Endothelial cell of umbilical vein (primary cell): Measurements from ENCODE around the gene UBXN1. TPM values are rescaled to one million over a fixed set of nuclear protein-coding genes. Genes with fewer than 3 reads are reported as not detected.

Experiments used
- BruUV-seq: library from RNA; stranded (reverse); fragments of 400-500 nt; replicated peaks from 2 replicates; lab custom pipeline; 2021; lab: Mats Ljungman, UMichigan
- CTCF ChIA-PET: fragments of 300-600, 350-600 bp; sonication (Branson Sonifier 250); formaldehyde crosslinking; loops from one replicate; lab custom pipeline; 2021; ENCODE audit warnings: antibody characterized with exemption, inconsistent platforms; lab: Charles Lee
- POLR2A ChIA-PET: fragments of 300-600, 350-600 bp; sonication (Branson Sonifier 250); formaldehyde crosslinking; loops from one replicate; lab custom pipeline; 2021; ENCODE audit warnings: antibody characterized with exemption, inconsistent platforms; lab: Charles Lee
- DNase-seq: peaks from one replicate; pipeline ENCODE4 v3.0.0-alpha.2; 2011; ENCODE audit warnings: low read depth, low spot score
- FAIRE-seq: peaks from 2 replicates; lab custom pipeline; 2011; peaks lifted over from hg19 to GRCh38; lab: Jason Lieb, UNC
- H2AFZ ChIP-seq: 2 replicates; pipeline ENCODE4 v1.6.0; 2012; ENCODE audit warnings: low read depth, low read length, control low read depth, inconsistent platforms
- H3K27ac ChIP-seq: 2 replicates; pipeline ENCODE4 v1.5.1; 2011; ENCODE audit warnings: low read depth, mild to moderate bottlenecking, control low read depth, low read length, moderate library complexity; ENCODE audit not compliant: insufficient read depth
- H3K27me3 ChIP-seq, 2 experiments: 2 replicates each; pipeline versions ENCODE4 v1.6.0 to v1.6.1; 2011; ENCODE audit warnings: low read length in 2 of 2, mixed read lengths in 1 of 2; ENCODE audit not compliant: control insufficient read depth in 2 of 2, insufficient read depth in 2 of 2
- H3K36me3 ChIP-seq, 2 experiments: 2 replicates in 1 of 2; 3 replicates in 1 of 2; pipeline ENCODE4 v1.5.1; 2011; ENCODE audit warnings: low read length in 2 of 2, mild to moderate bottlenecking in 1 of 2, moderate library complexity in 1 of 2; ENCODE audit not compliant: control insufficient read depth in 2 of 2, insufficient read depth in 2 of 2; ENCODE audit errors: extremely low read depth in 1 of 2
- H3K4me1 ChIP-seq: 3 replicates; pipeline ENCODE4 v1.5.1; 2011; ENCODE audit warnings: mild to moderate bottlenecking, low read length; ENCODE audit not compliant: control insufficient read depth, insufficient read depth; ENCODE audit errors: extremely low read depth
- H3K4me2 ChIP-seq: 2 replicates; pipeline ENCODE4 v1.6.1; 2011; ENCODE audit warnings: low read length, control low read depth, mixed read lengths; ENCODE audit not compliant: insufficient read depth
- H3K4me3 ChIP-seq, 3 experiments: fragments of 200-600 bp in 1 of 3; sonication (generic), shearing (Covaris generic) in 1 of 3; replicated peaks in 1 of 3; 2 replicates each; pipeline ENCODE4 v1.5.1; 2011 to 2016; ENCODE audit warnings: control low read depth in 3 of 3, low read length in 3 of 3, mild to moderate bottlenecking in 2 of 3, inconsistent platforms in 1 of 3, low read depth in 1 of 3, moderate library complexity in 1 of 3; ENCODE audit not compliant: insufficient read depth in 1 of 3
- H3K79me2 ChIP-seq: 2 replicates; pipeline ENCODE4 v1.6.0; 2012; ENCODE audit warnings: low read length, inconsistent platforms; ENCODE audit not compliant: control insufficient read depth, insufficient read depth
- H3K9ac ChIP-seq: replicated peaks from 2 replicates; pipeline ENCODE3; 2011; ENCODE audit warnings: low read length, control low read depth; ENCODE audit not compliant: insufficient read depth; ENCODE audit errors: extremely low read depth
- H3K9me1 ChIP-seq: replicated peaks from 3 replicates; pipeline ENCODE4 v1.6.0; 2011; ENCODE audit warnings: mild to moderate bottlenecking, low read length; ENCODE audit not compliant: control insufficient read depth, insufficient read depth; ENCODE audit errors: extremely low read depth
- H3K9me3 ChIP-seq: replicated peaks from 2 replicates; pipeline ENCODE4 v1.5.1; 2012; ENCODE audit warnings: low read length, inconsistent platforms; ENCODE audit not compliant: control insufficient read depth, insufficient read depth
- H4K20me1 ChIP-seq: replicated peaks from 2 replicates; pipeline ENCODE3; 2011; ENCODE audit warnings: mild to moderate bottlenecking, low read length; ENCODE audit not compliant: control insufficient read depth, insufficient read depth; ENCODE audit errors: extremely low read depth
- CTCF ChIP-seq, 2 donors: IDR thresholded peaks; 1 replicate in 1 of 2; 2 replicates in 1 of 2; pipeline ENCODE4 v1.5.1; 2011; ENCODE audit warnings: low read length in 2 of 2, mild to moderate bottlenecking in 2 of 2, moderate library complexity in 2 of 2, control low read depth in 1 of 2, inconsistent platforms in 1 of 2, low read depth in 1 of 2; ENCODE audit not compliant: insufficient read depth in 1 of 2; ENCODE audit errors: extremely low read depth in 1 of 2
- EZH2 ChIP-seq: IDR thresholded peaks from 2 replicates; pipeline ENCODE4 v1.6.1; 2012; ENCODE audit warnings: borderline replicate concordance, low read depth, mild to moderate bottlenecking, moderate library complexity, low read length, inconsistent platforms; ENCODE audit not compliant: severe bottlenecking
- FOS ChIP-seq: IDR thresholded peaks from 2 replicates; pipeline ENCODE4 v1.6.1; 2011; ENCODE audit warnings: mild to moderate bottlenecking, low read length, moderate library complexity, borderline replicate concordance; ENCODE audit not compliant: insufficient read depth
- GATA2 ChIP-seq: IDR thresholded peaks from 2 replicates; pipeline ENCODE4 v1.7.0; 2011; ENCODE audit warnings: low read depth, mild to moderate bottlenecking, moderate library complexity, mixed read lengths, low read length; ENCODE audit not compliant: insufficient read length, insufficient read depth
- JUN ChIP-seq: IDR thresholded peaks from 2 replicates; pipeline ENCODE4 v1.6.1; 2011; ENCODE audit warnings: borderline replicate concordance, low read depth; ENCODE audit not compliant: insufficient read length, insufficient read depth
- MAX ChIP-seq: IDR thresholded peaks from 2 replicates; pipeline ENCODE4 v1.6.1; 2011; ENCODE audit not compliant: insufficient read depth, insufficient read length
- MYC ChIP-seq: IDR thresholded peaks from one replicate; pipeline ENCODE4 v1.6.1; 2011; ENCODE audit warnings: mild to moderate bottlenecking, low read depth, low read length
- POLR2A ChIP-seq: IDR thresholded peaks from 2 replicates; pipeline ENCODE4 v1.6.1; 2012; ENCODE audit warnings: low read depth, mild to moderate bottlenecking, control low read depth, low read length
- POLR2AphosphoS5 ChIP-seq: IDR thresholded peaks from 2 replicates; pipeline ENCODE4 v1.6.1; 2012; ENCODE audit warnings: low read depth, mild to moderate bottlenecking, control low read depth, low read length, moderate library complexity; ENCODE audit not compliant: insufficient read depth
- dilution Hi-C: fragments of 300-500 bp; cut with MboI; formaldehyde crosslinking; loops from one replicate; pipeline ENCODE4 v1.15.0; 2019; ENCODE audit warnings: low sequenced_read_pairs; ENCODE audit not compliant: extremely low pct_ligation_motif_present
- intact Hi-C: fragments of 100-400 bp; cut with micrococcal nuclease; formaldehyde crosslinking; loops from one replicate; pipeline ENCODE4 v1.10.0; 2022
- polyA plus RNA-seq, 4 experiments: library from polyadenylated mRNA; depleted of rRNA in 3 of 4; stranded (reverse) in 3 of 4; unstranded in 1 of 4; fragments of >200 nt; gene quantifications; 2 replicates each; pipeline versions ENCODE4 v1.2.1 to v1.2.3, GENCODE V29; 2011 to 2012; ENCODE audit warnings: missing spikeins in 1 of 4
- total RNA-seq: library from RNA; stranded (reverse); gene quantifications from 2 replicates; pipeline ENCODE4 v1.2.3, GENCODE V29; 2021

The UBXN1 gene
- total and polyA plus RNA-seq, 2 donors (not counting 3 experiments of a cell fraction or from before 2014, with no cell fraction given): 113 to 114 TPM

- dilution Hi-C loops (no loop called here), intact Hi-C loops (no loop called here)
- Histone ChIP-seq H3K79me2 (peaks cover 46% of the 10 kb centered on the region), H3K4me2 (no peak overlapping the region), H3K4me3 (no peak overlapping the region), H4K20me1 (no peaks in the 10 kb centered on the region), H3K27me3 (no peaks in the 10 kb centered on the region), H3K9me3 (no peaks in the 10 kb centered on the region), H3K27ac (no peak overlapping the region), H3K36me3 (peaks cover 11 to 25% of the 10 kb centered on the region in 2 experiments), H3K4me1 (peaks cover 13% of the 10 kb centered on the region), H3K9ac (no peak overlapping the region), H2AFZ (no peak overlapping the region), H3K9me1 (no peaks in the 10 kb centered on the region)
- FAIRE-seq (no peak), DNase-seq (no peak)
- ChIA-PET CTCF (interaction anchor here (0.8 to 1.9 kb wide), 3 partner anchors 46 to 224 kb away, joined by 3 to 4 read pairs (median 4); partner anchors contain the start of gene TUT1), POLR2A (interaction anchor here (0.5 to 2.5 kb wide), 4 partner anchors 17 to 193 kb away, joined by 3 to 13 read pairs (median 6); partner anchors contain the start of genes C11orf98 and CSKMT)
- no peak for TF ChIP-seq FOS
- no TSS peak for BruUV-seq
Observed at GRCh38 chr11:62648185-62648966, 30.5 kb downstream of the UBXN1 start.

DNA sequence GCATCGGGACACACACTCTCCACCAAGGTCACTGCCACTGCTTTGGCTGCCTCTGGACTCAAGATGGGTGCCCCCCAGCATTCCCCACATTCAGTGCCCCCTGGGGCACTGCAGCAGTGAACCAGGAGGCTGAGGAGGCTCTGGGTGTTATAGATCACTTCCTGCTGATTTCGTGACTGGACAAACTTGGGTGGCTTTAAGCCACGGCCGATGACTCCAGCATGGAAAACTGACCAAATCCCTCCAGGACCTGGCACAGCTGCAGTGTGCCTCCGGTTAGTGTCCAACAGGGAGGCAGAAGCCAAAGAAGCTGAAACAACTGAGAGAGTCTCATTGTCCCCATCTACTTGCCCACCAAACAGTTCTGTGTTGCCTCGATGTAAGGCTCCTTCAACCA, 31.3 kb downstream of the UBXN1 start:
- no peak overlapping the region for H3K9ac ChIP-seq

More for the DNA sequence above, 31.3 kb downstream of the UBXN1 start:
- no peaks in the 10 kb centered on the region for H3K27me3 ChIP-seq
- POLR2A ChIA-PET: interaction anchor here (2.5 kb wide), 1 partner anchor 18 kb away, joined by 13 read pairs; the partner anchor contains the start of genes C11orf98 and CSKMT
- no peaks in the 10 kb centered on the region for H3K9me1 ChIP-seq
- CTCF ChIA-PET: interaction anchor here (0.8 kb wide), 1 partner anchor 223 kb away, joined by 3 read pairs; no protein-coding TSS in a partner anchor
- DNase-seq: no peak
- H3K9me3 ChIP-seq: no peaks in the 10 kb centered on the region
- no peak overlapping the region for H3K27ac ChIP-seq
- no TSS peak for BruUV-seq
- H3K79me2 ChIP-seq: peaks cover 49% of the 10 kb centered on the region
- no peak for TF ChIP-seq EZH2
- no peak for TF ChIP-seq CTCF (IDR thresholded peaks at IDR 0.05; ENCODE audit: extremely low read depth in 1 of 2, insufficient read depth in 1 of 2, low read depth in 1 of 2, low read length in 2 of 2)
- no peak for TF ChIP-seq POLR2A
- no peak for TF ChIP-seq MYC
- no peak for TF ChIP-seq FOS
- TF ChIP-seq JUN: no peak
- no peak for TF ChIP-seq MAX
- no peak for TF ChIP-seq GATA2
- TF ChIP-seq POLR2AphosphoS5: no peak
- H3K4me2 ChIP-seq: no peak overlapping the region
- peaks cover 13% of the 10 kb centered on the region for H3K4me1 ChIP-seq
- H3K36me3 ChIP-seq: peaks cover 15 to 25% of the 10 kb centered on the region in 2 experiments
- no peak overlapping the region for H2AFZ ChIP-seq
- no peaks in the 10 kb centered on the region for H4K20me1 ChIP-seq
- intact Hi-C loops: no loop called here
- FAIRE-seq: no peak
- H3K4me3 ChIP-seq: no peak overlapping the region
- dilution Hi-C loops: no loop called here
